HEK293 (cell line): ENCODE results near the gene CBX3.

Experiments
- CTCF ChIA-PET: fragments of 350-600 bp; formaldehyde crosslinking; extraction: SDS; loops from one replicate; lab custom pipeline; 2021; ENCODE audit warnings: antibody characterized with exemption; lab: Yijun Ruan, JAX
- POLR2A ChIA-PET: fragments of 300-600 bp; formaldehyde crosslinking; extraction: SDS; loops from one replicate; lab custom pipeline; 2020; ENCODE audit warnings: antibody characterized with exemption, inconsistent platforms; lab: Yijun Ruan, JAX
- H3K27ac ChIP-seq: fragments of 200-500 bp; sonication (Bioruptor generic); 2 replicates; pipeline ENCODE4 v1.5.1; 2014; ENCODE audit warnings: low read depth, low read length, control low read depth, inconsistent platforms; ENCODE audit errors: extremely low read depth
- H3K36me3 ChIP-seq, 2 experiments: fragments of 200-500 bp in 1 of 2; sonication (Bioruptor generic) in 1 of 2; 1 replicate in 1 of 2; 2 replicates in 1 of 2; pipeline ENCODE4 v1.5.1; 2014 to 2017; ENCODE audit warnings: inconsistent platforms in 2 of 2, low read length in 2 of 2; ENCODE audit not compliant: control insufficient read depth in 2 of 2, insufficient read depth in 1 of 2
- H3K4me1 ChIP-seq: fragments of 200-500 bp; sonication (Bioruptor generic); 2 replicates; pipeline ENCODE4 v1.5.1; 2014; ENCODE audit warnings: mild to moderate bottlenecking, low read length, inconsistent platforms; ENCODE audit not compliant: control insufficient read depth, insufficient read depth
- H3K4me3 ChIP-seq: 2 replicates; pipeline ENCODE4 v1.5.1; 2011; ENCODE audit warnings: low read depth, mild to moderate bottlenecking, control low read depth, low read length, moderate library complexity
- H3K9me3 ChIP-seq: fragments of 200-500 bp; sonication (Bioruptor generic); 2 replicates; pipeline ENCODE4 v1.5.1; 2014; ENCODE audit warnings: low read depth, low read length, inconsistent platforms; ENCODE audit not compliant: control insufficient read depth, insufficient read depth
- IKZF3 ChIP-seq: fragments of 450-650 bp; IDR thresholded peaks from 2 replicates; pipeline ENCODE4 v1.5.0; 2018; ENCODE audit warnings: missing biosample characterization, mild to moderate bottlenecking, missing genetic modification characterization, moderate library complexity
- KLF8 ChIP-seq: fragments of 450-650 bp; formaldehyde crosslinking; IDR thresholded peaks from 2 replicates; pipeline ENCODE4 v1.5.1; 2016; ENCODE audit warnings: missing biosample characterization, missing genetic modification characterization
- PRDM6 ChIP-seq: fragments of 450-650 bp; formaldehyde crosslinking; IDR thresholded peaks from 2 replicates; pipeline ENCODE4 v1.5.1; 2017; ENCODE audit warnings: missing biosample characterization, missing genetic modification characterization
- TRIM28 ChIP-seq: IDR thresholded peaks from 2 replicates; pipeline ENCODE4 v1.6.1; 2011; ENCODE audit warnings: low read length, control low read depth, borderline replicate concordance
- ZNF10 ChIP-seq: fragments of 450-650 bp; formaldehyde crosslinking; IDR thresholded peaks from 2 replicates; pipeline ENCODE4 v1.5.1; 2017; ENCODE audit warnings: missing biosample characterization, missing genetic modification characterization
- ZNF398 ChIP-seq: fragments of 450-650 bp; formaldehyde crosslinking; IDR thresholded peaks from 2 replicates; pipeline ENCODE4 v1.5.1; 2017; ENCODE audit warnings: missing biosample characterization, missing genetic modification characterization
- ZNF530 ChIP-seq: fragments of 450-650 bp; formaldehyde crosslinking; IDR thresholded peaks from 2 replicates; pipeline ENCODE4 v1.5.1; 2016; ENCODE audit warnings: low read depth, missing biosample characterization, missing genetic modification characterization
- ZNF580 ChIP-seq: fragments of 450-650 bp; formaldehyde crosslinking; IDR thresholded peaks from 2 replicates; pipeline ENCODE4 v1.5.1; 2016; ENCODE audit warnings: missing biosample characterization, missing genetic modification characterization
- ZNF626 ChIP-seq: fragments of 450-650 bp; sonication (Bioruptor Pico); formaldehyde crosslinking; IDR thresholded peaks from 2 replicates; pipeline ENCODE4 v1.5.1; 2018; ENCODE audit warnings: missing biosample characterization, missing genetic modification characterization, inconsistent platforms
- ZNF664 ChIP-seq: fragments of 450-650 bp; formaldehyde crosslinking; IDR thresholded peaks from 2 replicates; pipeline ENCODE4 v1.5.1; 2016; ENCODE audit warnings: missing biosample characterization, missing genetic modification characterization
- ZNF701 ChIP-seq: fragments of 450-650 bp; formaldehyde crosslinking; IDR thresholded peaks from 2 replicates; pipeline ENCODE4 v1.5.1; 2016; ENCODE audit warnings: missing biosample characterization, missing genetic modification characterization
- TF ChIP-seq, protein P1 (sequence below): fragments of 450-650 bp; formaldehyde crosslinking; IDR thresholded peaks from 2 replicates; pipeline ENCODE4 v1.5.0; 2017; ENCODE audit warnings: missing biosample characterization, missing genetic modification characterization, borderline replicate concordance

CBX3 gene

GRCh38 chr7:26202019-26202990 is 760 bp downstream of the CBX3 start (continued):
- no peak for TF ChIP-seq ZNF10 (tag by site-specific recombination)
- TF ChIP-seq IKZF3 (tag by site-specific recombination), result no peak
- TF ChIP-seq ZNF626 (tag by site-specific recombination), result no peak
- TF ChIP-seq ZNF580, result no peak
- no peak for TF ChIP-seq KLF8 (tag by site-specific recombination)

GRCh38 chr7:26203016-26203415 is 1.5 kb downstream of the CBX3 start:
- CTCF ChIA-PET, result interaction anchor here (1.0 kb wide), 1 partner anchor 112 kb away, joined by 3 read pairs; no protein-coding TSS in a partner anchor
- no peak for TF ChIP-seq TRIM28
- TF ChIP-seq, protein P1, sequence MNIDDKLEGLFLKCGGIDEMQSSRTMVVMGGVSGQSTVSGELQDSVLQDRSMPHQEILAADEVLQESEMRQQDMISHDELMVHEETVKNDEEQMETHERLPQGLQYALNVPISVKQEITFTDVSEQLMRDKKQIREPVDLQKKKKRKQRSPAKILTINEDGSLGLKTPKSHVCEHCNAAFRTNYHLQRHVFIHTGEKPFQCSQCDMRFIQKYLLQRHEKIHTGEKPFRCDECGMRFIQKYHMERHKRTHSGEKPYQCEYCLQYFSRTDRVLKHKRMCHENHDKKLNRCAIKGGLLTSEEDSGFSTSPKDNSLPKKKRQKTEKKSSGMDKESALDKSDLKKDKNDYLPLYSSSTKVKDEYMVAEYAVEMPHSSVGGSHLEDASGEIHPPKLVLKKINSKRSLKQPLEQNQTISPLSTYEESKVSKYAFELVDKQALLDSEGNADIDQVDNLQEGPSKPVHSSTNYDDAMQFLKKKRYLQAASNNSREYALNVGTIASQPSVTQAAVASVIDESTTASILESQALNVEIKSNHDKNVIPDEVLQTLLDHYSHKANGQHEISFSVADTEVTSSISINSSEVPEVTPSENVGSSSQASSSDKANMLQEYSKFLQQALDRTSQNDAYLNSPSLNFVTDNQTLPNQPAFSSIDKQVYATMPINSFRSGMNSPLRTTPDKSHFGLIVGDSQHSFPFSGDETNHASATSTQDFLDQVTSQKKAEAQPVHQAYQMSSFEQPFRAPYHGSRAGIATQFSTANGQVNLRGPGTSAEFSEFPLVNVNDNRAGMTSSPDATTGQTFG (tag by site-specific recombination), result no peak
- TF ChIP-seq PRDM6, result peak; percentile 62; the same call in 1 of the 2 replicates
- POLR2A ChIA-PET, result no interaction called here
- peaks cover 6% of the 10 kb centered on the region; the same call in 1 of the 2 replicates for H3K4me1 ChIP-seq
- H3K4me3 ChIP-seq, result peak overlapping the region; percentile 68
- H3K36me3 ChIP-seq, result peaks cover 38 to 60% of the 10 kb centered on the region in 2 experiments
- H3K27ac ChIP-seq, result peak overlapping the region; percentile 100
- H3K9me3 ChIP-seq, result no peaks in the 10 kb centered on the region

DNA sequence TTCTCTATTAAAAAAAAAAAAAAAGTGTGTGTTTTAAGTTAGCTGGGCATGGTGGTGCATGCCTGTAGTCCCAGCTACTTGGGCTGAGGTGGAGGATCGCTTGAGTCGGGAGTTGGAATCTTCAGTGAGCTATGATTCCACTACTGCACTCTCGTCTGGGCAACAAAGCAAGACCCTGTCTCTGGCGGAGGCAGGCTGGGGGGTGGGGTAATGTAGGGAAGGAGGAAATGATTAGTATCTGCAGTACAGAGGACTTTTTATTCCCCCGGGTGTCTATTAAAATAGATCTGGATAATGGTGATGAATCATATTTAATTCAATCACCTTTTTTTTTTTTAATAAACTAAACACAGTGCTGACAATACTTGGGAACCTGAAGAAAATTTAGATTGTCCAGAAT is 6.5 kb downstream of the CBX3 start:
- Histone ChIP-seq H3K4me3 (no peak overlapping the region), H3K27ac (no peak overlapping the region), H3K9me3 (no peaks in the 10 kb centered on the region), H3K4me1 (peaks cover 6% of the 10 kb centered on the region; the same call in 1 of the 2 replicates), H3K36me3 (peaks cover 73 to 84% of the 10 kb centered on the region in 2 experiments)
- ChIA-PET CTCF (interaction anchor here (0.7 kb wide), 1 partner anchor 486 kb away, joined by 3 read pairs; no protein-coding TSS in a partner anchor), POLR2A (interaction anchor here (1.4 kb wide), 1 partner anchor 9 kb away, joined by 4 read pairs; no protein-coding TSS in a partner anchor)
- TF ChIP-seq ZNF530 (no peak), ZNF664 (no peak), ZNF701 (tag by site-specific recombination) (no peak), ZNF398 (no peak)
- TF ChIP-seq, all 188 proteins: peak for 0
